Measurements from ENCODE around the gene PALM. TPM values are rescaled to one million over a fixed set of nuclear protein-coding genes. Genes with fewer than 3 reads are reported as not detected.

PALM gene
- total and polyA plus RNA-seq, 9 of the 15 experiments (the other 6 are each of a cell fraction or from before 2014, with no cell fraction given), result 0.04 to 6.6 (median 1.7) TPM

GRCh38 chr19:751501-752341 lies 43.0 kb downstream of the PALM start (continued):
- TF ChIP-seq VEZF1 (CRISPR knock-in tag; IDR thresholded peaks at IDR 0.05) (peak; percentile 14; the same call in 1 of the 2 replicates), FOSL1 (tag; conservative IDR thresholded peaks at IDR 0.05) (peak; percentile 67), BCOR (IDR thresholded peaks at IDR 0.05) (peak; percentile 91), ZSCAN29 (IDR thresholded peaks at IDR 0.05) (no peak), ZFX (CRISPR knock-in tag; IDR thresholded peaks at IDR 0.05) (peak; percentile 25; the same call in 1 of the 2 replicates), KDM1A (IDR thresholded peaks at IDR 0.05) (peak; percentile 70 to 73; a peak in 3 of 4 replicates), ELF2 (CRISPR knock-in tag; IDR thresholded peaks at IDR 0.05) (no peak)
- TF ChIP-seq, protein P1, sequence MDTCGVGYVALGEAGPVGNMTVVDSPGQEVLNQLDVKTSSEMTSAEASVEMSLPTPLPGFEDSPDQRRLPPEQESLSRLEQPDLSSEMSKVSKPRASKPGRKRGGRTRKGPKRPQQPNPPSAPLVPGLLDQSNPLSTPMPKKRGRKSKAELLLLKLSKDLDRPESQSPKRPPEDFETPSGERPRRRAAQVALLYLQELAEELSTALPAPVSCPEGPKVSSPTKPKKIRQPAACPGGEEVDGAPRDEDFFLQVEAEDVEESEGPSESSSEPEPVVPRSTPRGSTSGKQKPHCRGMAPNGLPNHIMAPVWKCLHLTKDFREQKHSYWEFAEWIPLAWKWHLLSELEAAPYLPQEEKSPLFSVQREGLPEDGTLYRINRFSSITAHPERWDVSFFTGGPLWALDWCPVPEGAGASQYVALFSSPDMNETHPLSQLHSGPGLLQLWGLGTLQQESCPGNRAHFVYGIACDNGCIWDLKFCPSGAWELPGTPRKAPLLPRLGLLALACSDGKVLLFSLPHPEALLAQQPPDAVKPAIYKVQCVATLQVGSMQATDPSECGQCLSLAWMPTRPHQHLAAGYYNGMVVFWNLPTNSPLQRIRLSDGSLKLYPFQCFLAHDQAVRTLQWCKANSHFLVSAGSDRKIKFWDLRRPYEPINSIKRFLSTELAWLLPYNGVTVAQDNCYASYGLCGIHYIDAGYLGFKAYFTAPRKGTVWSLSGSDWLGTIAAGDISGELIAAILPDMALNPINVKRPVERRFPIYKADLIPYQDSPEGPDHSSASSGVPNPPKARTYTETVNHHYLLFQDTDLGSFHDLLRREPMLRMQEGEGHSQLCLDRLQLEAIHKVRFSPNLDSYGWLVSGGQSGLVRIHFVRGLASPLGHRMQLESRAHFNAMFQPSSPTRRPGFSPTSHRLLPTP (IDR thresholded peaks at IDR 0.05; ENCODE audit: borderline replicate concordance, extremely low read depth, insufficient read length), result peak; percentile 25

Data from K562 (cell line).